HG03354 (cell line): Measurements from ENCODE around the gene QTRT2.
A peak's percentile ranks its signal among the peaks of the same experiment; 100 is the strongest.

Experiments
- ATAC-seq: cut with Tn5 transposase; IDR thresholded peaks from one replicate; pipeline ENCODE4 v1.9.1; 2021; ENCODE audit warnings: mild to moderate bottlenecking; ENCODE audit not compliant: unreplicated experiment, poor library complexity, severe bottlenecking

QTRT2 gene

DNA sequence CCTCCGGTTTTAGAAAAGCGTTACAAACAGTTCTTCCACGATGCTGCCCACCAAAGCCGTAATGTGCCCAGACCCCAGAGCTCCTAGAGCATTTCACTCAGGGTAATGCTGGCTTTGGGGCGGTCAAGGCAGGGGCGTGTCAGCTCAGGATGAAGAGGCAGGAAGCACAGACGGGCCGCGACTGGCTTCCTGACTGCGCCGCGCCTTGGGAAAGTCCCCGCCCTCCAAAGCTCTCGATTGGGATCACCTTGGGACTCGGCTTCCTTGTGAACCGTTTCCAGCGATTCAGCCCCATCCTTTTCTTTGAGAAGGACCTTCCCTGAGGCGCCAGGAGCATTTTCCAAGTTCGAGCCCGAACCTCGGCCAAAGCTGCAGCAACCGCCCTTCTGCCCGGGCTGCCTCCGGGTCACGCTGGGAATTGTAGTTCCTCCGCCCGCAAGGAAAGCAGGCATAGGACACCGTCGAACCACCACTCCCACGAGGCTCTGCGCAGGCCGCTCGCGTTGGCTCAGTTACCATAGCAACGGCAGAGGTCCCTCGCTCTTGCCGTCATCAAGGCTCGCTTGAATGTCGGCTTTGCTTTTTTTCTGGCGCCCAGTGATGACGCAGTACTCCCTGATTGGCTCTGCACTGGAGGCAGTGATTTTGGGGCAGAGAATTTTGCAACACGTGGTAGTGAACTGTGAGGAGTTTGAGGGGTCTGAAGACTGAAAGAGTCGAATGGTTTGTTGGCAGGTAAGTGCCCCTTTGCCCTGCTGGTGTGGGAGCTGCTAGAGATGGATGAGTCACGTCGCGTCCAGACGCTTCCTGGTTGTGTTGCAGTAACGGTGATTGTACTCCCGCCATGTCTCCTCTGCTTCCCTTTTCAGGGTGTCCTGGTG lies at the start of gene QTRT2, which contains the start of gene CCDC191:
Gene QTRT2, plus strand, starts transcription at position 608 of the 881 bp plus-strand sequence. CDS start 8,521 bp downstream, outside the sequence.
Gene CCDC191, minus strand, starts transcription at position 397 of the 881 bp plus-strand sequence. Its CDS starts 60 bp downstream, at position 337.
- peak; percentile 98 for ATAC-seq

GRCh38 chr3:114011059-114011797 lies 45.3 kb upstream of the QTRT2 start:
- ATAC-seq, result peak; percentile 83

DNA sequence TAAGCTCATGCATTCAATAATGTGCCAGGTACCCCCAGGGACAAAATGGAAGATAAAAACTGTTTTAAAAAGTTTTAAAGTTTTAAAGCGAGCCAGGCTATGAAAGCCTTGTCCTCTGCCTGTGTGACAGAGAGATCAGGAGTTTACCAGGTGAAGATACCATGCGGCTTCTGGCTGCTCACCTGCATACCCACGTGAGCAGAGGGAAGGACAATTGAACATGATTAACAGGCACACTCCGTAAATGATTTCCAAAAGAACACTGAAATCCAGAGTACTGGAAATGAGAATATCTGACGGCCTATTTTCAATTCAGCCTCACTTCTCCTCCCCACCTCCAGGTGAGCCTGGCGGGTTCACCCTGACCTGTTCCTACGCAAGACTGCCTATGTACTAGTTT lies 42.3 kb upstream of the QTRT2 start:
- ATAC-seq, result no peak

DNA sequence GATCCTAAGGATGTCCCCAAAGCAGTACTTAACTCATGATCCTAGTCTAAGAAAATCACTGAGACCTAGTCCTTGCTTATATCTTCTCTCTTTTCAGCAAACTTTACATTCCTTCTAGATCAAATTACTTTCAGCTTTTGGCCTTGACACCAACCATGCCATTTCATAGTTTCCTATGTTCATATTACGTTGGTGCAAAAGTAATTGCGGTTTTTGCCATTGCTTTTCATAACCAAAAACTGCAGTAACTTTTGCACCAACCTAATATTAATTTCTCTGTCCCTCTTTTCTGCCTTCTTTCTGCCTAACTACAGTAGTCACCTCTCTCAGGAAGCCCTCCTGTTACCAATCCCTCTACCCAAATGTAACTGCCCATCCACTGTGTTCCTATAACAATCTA lies 37.1 kb upstream of the QTRT2 start:
- no peak for ATAC-seq

- no peak for ATAC-seq
Observed at GRCh38 chr3:114020907-114021306, 35.6 kb upstream of the QTRT2 start.

GRCh38 chr3:114022145-114022802 lies 34.3 kb upstream of the QTRT2 start:
- no peak for ATAC-seq

GRCh38 chr3:114025451-114025850 lies 31.1 kb upstream of the QTRT2 start:
- no peak for ATAC-seq

- no peak for ATAC-seq
Observed at GRCh38 chr3:114026331-114026730, 30.2 kb upstream of the QTRT2 start.

DNA sequence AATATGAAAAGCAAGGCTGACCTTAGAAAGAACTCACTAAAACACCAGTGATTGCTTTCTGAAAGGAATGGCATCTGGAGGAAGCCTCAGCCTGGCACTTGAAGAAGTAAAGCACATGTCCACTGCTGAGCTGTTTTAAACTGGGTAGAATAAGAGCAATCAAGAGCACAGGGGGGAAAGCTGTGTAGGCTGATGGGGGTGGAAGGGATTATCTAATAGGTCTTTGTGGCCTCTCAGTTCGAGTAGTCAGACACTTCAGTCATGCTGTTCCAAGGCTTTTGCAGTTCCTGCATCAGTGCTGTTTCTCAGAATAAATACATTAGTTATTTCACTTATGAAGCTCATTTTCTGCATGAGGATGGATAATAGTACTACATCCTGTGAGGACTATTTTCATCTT lies 22.8 kb upstream of the QTRT2 start:
- ATAC-seq, result no peak

DNA sequence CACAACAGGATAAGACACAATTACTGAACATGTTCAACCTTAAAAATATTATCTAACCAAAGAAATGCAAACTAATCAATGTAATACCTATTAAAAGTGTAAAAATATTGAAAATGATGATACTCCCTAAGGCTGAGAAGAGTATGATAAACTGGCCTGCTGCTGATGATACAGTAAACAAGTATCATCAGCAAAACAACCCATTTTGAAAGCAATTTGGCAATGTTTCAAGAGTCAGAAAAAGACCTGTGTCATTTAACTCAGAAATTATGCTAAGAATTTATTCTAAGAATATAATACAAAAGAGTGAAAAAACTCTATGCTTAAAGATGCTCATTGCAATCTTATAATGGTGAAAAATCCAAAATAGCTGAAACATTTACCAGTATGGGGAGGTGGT lies 22.3 kb upstream of the QTRT2 start:
- no peak for ATAC-seq

DNA sequence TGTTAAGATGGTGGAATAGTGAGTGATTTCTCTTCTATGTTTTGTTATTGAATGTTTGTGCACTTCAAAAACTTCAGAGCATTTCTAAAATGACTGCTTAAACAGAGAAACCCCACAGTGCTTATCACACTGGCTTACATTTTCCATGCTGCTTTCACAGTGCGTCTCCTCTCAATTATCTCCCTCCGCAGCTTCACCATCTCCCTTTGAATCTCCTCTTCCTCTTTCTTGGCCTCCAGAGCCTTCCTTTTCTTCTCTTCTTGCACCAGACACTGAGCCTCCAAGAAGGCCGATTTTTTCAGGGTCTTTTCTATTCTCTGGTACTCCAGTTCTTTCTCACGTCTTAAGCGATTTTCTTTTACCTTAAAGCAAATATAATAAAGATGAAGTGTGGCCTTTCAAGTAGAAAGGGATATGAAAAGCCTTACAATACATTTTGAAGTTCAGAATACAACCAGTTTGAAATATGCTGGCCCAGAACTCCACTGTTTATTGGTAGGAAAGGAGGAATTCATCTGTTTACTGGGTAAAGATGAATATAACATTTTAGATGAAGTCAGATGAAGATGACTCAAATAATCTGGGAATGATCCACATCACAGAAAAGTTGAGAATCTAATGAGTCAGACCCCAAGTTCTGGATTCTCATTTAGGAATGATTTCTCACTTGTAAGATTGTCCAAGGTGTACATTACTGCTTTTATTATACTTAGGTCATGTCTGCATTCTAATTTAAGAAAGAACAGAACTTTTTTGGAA lies 21.6 kb upstream of the QTRT2 start:
- ATAC-seq, result no peak

GRCh38 chr3:114035896-114036295 lies 20.6 kb upstream of the QTRT2 start:
- ATAC-seq, result no peak

DNA sequence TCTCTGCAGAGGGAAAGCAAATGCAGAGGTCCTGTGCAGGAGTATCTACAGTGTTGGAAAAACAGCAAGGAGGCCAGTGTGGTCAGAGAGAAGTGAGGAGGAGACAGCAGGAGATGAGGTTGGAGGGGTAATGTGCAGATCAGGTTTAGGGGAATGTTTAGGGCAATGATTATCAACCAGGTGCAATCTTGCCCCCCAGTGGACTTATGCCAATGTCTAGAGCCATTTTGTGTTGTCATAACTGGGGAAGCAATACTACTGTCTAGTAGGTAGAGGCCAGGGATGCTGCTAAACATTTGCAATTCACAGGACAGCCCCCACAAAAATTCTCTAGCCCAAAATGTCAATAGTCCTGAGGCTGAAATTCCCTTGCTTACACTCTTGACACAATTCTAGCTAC lies 13.3 kb upstream of the QTRT2 start:
- ATAC-seq, result no peak

DNA sequence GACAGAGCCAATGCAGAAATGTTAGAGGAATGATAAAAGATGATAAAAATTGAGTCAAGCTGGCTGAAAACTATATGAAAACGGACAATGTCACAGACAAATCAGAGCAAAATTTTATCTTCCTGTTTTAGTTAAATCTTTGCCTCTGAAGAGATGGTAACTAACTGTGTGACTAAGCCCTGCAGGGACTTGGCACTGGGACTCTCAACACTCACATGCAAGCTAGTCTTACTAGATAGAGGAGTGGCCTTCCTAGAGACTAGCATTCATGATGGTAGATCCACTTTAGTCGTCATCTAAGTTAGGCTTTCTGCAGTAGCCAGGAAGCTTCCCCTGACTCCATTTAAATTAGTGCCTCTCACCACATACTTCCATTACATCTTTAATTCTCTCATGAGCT lies 4.3 kb upstream of the QTRT2 start:
- ATAC-seq, result no peak

DNA sequence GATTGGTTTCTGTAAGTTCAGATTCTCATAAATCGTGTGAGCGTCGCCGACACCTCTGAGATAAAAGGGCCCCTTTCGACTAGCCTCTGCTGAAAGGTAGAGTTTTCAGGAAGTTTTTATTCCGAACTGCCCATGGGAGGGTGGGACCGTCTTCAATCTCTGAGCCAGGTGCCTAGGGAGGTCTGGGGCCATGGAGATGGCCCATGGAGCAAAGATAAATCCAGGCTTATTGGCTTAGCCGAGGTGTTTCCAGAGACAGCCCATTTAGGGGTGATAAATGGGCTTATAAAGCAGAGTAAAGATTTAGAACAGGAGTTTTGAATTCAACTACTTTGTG lies 442 bp downstream of the QTRT2 start:
- peak; percentile 19 for ATAC-seq

DNA sequence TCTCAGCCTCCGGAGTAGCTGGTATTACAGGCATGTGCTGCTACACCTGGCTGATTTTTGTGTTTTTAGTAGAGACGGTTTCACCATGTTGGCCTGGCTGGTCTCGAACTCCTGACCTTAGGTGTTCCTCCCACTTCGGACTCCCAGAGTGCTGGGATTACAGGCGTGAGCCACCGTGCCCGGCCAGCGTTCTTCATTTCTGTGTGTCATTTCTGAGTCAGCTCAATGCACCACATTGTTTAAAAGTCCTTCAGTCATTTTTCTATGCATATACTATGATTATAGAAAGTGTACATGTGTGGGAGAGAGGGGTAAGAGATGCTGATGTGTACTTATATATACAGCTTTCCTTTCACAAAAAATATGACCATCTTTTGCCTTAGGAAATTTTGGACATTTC lies 2.1 kb downstream of the QTRT2 start:
- ATAC-seq, result no peak

GRCh38 chr3:114060906-114061655 lies 4.5 kb downstream of the QTRT2 start:
- no peak for ATAC-seq

GRCh38 chr3:114067804-114068203 lies 11.3 kb downstream of the QTRT2 start:
- ATAC-seq, result no peak

DNA sequence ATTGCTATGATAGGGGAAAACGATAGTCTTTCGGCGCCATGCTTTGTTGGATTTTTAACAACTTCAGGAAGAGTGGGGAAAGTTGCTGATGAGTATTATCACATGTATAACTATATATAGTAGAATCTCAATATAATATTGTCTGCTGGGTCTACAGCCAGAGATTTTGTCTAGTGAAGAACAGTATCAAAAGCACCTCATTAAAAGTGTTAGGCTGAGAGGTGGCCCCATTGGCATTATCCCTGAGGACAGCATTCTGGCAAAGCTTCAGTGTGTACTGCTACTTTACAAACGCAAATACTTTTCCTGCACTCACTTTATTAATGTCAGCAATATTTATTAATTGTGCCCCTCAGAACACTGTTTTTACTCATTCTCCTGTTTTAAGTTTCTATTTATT lies 11.8 kb downstream of the QTRT2 start:
- ATAC-seq, result no peak
